NOMO-1 treated with dmso at 0.1 percent for 144 hours (cell line): Measurements from ENCODE around the gene SPATA6L.
A peak's percentile ranks its signal among the peaks of the same experiment; 100 is the strongest.
"Not testable (repeated sequence)": the region's sequence is repeated elsewhere in the genome, so short reads cannot be mapped to it uniquely, and the experiment has no call there.

Source experiments
- DNase-seq: peaks from one replicate; lab custom pipeline; 2025; ENCODE audit not compliant: unreplicated experiment; lab: John Stamatoyannopoulos, UW

The SPATA6L gene

DNA sequence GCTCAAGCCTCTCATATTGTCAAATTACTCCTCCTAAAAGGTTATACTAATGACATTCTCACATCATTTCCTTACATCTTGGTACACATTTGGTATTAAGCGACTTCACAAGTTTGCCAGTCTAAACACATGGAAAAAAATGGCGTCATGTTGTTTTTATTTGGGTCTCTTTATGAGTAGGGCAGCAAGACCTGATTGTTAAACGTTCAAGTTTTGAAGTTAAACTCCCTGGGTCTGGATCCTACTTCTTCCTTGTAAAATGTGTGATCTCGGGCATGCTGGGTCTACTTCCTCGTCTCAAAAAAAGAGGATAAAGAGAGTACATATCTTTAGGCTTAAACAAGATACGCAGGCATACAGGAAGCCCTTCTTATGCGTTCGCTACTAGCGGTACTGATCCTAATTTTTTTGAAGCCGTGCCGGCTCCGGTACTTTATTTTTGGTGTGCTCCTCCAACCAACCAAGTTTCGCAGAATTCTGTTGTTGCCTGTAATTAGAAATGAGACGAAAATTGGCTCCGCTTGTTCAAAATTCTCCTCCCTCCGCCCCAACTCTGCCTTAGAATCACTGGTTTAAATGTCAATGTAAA is 12.5 kb upstream of the SPATA6L start:
- DNase-seq = no peak

DNA sequence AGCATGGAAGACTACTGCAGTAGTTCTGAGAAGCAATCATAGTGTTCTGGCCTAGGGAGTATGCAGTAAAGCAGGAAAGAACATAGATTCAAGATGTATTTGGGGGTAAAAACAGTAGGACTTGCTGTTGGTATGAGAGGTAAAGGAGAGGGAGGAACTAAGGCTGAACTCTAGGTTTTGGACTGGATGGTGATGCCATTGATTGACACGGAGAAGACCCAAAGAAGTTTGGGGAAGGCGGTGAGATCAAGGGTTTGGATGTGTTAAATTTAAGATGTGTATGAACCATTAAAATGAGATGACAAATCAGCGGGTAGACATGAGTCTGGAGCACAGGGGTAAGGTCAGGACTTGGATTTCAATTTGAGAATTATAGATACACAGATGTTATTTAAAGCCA is 11.1 kb upstream of the SPATA6L start:
- DNase-seq = no peak

DNA sequence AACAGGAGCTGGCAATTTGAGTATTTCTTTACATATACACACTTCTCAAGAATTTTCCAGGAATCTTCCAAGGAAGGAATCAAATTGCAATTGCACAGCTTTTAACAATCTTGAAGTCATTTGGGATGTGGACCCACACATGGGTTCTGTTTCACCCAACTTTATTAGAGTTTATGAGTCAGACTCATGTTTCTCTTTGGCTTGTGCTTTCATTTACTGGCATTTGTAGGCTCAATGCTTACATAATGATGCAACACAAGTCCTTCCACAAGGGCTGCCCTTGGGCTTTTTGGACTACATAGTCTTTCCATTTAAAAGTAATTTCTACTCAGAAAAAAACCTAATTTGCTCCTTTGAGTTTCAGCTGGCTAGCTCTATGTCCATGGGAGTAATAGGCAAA is 8.5 kb upstream of the SPATA6L start:
- DNase-seq = no peak

DNA sequence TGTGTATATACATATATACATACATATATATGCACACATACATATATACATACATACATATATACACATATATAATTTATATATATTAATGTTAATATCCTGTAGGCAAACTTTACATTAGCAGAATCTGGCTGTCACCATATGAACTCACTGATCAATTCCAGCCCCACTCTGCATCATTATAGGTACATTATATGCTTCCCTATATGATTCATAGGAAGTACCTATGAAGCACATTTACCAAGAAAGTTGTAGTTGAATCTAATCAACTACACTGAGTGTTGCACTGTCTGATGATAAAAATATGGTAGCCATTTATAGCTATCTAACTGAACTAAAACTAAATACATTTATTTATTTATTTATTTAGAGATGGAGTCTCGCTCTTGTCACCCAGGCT is 5.5 kb upstream of the SPATA6L start:
- DNase-seq = no peak

DNA sequence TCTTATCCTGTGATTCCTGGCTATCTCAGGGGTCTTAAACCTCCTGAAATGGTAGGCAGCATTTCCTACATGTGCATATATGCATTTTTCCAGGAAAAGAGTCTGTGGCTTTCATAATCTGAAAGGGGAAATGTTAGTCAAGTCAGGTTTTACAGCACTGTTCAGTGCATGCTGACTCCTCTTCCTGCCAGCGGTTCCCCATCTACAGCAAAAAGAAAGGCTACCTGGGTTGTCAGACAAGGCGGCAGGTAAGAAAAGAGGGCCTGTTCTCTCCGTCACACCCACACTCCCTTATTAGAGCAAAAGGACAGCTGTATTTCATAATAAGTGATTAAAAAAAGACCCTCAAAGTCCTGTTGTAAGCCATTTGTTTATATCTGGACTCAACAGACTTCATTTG is 4.3 kb upstream of the SPATA6L start:
- DNase-seq = no peak

DNA sequence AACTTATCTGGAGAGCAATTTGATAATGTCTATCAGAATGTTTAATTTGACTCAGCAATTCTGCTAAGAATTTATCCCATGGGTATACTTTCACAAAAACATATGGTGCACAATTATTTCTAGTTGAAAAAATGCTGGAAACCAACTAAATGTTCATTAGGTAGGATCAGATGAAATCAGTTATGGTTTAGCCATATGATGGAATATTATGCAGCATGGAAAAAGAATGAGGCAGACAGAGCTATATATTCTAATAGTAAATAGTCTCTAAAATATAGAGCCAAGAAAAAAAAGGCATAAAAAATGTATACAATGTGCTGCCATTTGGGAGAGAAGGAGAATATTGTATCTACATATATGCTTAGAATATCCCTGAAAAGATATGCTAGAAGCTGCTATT is 3.6 kb upstream of the SPATA6L start:
- no peak for DNase-seq

DNA sequence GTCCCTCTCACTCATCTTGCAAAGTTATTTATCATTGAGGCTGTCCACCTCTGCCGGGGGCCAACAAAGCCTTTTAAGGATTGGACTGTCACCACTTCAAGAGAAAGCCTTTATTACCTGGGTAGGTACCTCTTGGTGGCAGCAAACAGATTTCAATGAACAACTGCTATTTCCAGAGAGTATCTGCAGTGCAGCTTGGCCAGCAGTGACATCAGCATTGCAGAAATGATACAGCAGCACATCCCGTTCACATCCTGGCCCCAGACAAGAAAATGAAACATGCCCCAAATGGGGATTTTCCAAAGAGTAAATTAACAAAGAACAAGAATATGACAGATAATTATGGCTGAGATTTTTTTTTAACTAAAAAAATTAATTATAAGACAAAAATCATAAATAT is 2.3 kb upstream of the SPATA6L start:
- DNase-seq = no peak

DNA sequence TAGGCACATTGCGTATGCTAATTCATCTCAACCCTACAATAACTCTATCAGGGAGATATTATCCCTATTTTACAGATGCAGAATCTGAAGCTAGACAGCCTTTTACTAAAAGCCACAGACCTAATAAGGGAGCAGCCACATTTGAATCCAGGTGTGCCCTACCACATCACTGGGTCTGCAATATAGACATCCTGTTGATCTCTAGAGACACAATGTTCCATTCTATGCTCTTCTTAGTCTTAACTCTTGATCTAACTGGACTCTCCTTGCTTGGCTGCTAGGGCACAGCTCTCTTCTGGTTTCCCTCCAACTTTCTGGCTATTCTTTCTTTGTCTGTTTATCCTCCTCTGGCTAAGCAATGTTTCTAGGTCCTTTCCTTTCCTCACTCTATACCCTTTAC is 1.4 kb upstream of the SPATA6L start:
- no peak for DNase-seq

DNA sequence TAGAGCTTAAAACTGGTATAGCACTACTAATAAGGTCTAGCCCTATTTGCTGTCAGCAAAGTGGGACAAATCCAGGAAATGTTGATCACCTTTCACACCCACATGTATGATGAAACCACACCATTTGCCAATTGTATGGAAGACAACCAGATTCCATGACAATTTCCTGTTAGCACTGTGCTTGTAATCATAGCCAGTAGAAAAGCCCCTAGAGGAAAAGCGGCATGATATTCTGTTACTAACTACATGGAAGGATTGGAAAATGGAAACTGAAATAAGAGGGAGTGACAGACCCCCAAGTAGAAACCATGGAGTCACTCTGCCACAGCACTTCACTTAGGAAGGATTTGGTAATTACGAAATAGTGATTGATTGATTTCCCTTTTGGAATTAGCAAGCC is 923 bp downstream of the SPATA6L start:
- DNase-seq = no peak

DNA sequence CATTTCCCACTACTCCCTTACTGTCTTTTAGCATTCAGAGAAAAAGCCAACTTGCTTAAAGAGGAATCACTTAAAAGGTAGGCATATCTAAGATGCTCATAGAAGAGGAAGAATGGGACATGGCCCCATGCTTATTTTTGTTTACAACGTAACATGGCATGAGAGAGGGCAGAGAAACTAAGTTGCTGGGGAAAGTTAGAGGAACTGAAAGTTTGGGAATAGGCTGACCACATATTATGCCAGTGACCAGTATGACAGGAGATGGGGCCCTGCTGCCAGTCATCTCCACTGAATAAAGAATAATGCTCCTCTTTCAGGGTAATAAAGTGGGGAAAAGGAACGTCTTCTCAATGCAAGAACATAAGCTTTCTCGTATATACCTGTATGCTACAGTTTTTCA is 2.3 kb downstream of the SPATA6L start:
- no peak for DNase-seq

DNA sequence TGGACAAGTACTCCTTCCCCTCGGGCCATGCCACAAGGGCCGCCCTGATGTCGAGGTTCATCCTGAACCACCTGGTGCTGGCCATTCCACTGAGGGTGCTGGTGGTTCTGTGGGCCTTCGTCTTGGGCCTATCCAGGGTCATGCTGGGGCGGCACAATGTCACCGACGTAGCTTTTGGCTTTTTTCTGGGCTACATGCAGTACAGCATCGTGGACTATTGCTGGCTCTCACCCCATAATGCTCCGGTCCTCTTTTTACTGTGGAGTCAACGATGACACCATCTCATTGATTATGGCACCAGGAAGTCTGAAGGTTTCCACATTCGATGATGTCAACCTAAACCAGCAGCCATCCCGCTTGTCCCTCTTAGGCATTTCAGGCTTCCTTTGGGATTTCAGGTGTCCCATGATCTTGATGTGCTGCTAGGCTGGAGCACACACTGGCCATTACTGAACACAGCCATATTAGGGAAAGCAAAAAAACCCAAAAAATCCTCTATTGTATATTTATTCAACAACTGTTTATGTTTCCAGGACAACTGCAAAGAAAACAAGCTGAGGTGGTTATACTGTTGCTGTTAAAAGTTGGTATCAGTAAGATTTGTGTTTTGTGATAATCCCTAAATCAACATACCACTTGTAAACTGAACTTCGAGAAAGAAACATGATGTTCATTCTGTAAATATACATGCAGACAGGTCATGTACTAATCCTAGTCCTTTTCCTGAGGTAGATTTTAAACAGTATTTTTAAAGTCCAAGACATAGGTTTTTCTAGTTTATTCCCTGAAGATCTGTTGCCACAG is 3.1 kb downstream of the SPATA6L start:
- no peak for DNase-seq

DNA sequence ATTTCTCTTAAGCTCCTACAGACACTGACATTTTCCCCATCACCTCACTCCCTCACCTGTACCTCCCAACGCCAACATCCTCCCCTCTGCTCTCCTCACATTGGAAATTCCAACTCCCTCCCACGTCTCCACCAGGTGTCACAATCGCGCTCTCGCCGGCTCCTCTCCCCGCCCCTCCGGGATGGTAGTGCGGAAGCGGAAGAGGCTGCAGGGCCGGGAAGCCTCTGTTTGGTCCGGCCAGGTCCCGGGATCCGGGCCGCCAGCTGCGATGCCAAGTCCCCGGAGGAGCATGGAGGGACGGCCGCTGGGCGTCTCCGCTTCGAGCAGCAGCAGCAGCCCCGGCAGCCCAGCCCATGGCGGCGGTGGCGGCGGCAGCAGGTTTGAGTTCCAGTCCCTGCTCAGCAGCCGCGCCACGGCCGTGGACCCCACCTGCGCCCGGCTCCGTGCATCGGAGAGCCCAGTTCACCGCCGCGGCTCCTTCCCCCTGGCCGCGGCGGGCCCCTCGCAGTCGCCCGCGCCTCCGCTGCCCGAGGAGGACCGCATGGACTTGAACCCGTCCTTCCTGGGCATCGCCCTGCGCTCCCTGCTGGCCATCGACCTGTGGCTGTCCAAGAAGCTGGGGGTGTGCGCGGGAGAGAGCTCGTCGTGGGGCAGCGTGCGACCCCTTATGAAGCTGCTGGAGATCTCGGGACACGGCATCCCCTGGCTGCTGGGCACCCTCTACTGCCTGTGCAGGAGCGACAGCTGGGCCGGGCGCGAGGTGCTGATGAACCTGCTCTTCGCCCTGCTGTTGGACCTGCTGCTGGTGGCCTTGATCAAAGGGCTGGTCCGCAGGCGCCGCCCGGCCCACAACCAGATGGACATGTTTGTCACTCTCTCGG is 3.9 kb downstream of the SPATA6L start, which contains the start of gene PLPP6:
TSS of gene PLPP6 (plus strand) at position 187 of the 881 bp plus-strand sequence. CDS start at position 269, 82 bp downstream.
- DNase-seq = peak; percentile 22

DNA sequence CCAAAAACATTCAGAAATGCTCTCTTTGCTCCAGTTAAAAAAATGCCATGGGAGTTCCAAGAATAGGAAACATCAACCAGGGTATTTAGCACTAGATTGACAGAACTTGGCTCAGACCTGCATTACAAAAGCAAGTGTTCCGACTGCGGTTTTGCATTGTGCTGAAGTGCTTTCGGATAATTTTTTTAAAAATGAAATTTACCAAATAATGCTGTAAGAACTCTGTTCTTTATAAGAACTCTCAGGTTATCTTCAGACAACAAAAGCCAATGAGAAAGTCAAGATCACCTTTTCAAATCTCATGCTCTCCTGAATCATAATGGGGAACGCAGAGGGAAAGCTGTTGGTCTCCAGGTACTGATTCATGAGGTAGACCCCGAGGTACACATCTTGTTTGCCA is 4.7 kb downstream of the SPATA6L start:
- DNase-seq = no peak

DNA sequence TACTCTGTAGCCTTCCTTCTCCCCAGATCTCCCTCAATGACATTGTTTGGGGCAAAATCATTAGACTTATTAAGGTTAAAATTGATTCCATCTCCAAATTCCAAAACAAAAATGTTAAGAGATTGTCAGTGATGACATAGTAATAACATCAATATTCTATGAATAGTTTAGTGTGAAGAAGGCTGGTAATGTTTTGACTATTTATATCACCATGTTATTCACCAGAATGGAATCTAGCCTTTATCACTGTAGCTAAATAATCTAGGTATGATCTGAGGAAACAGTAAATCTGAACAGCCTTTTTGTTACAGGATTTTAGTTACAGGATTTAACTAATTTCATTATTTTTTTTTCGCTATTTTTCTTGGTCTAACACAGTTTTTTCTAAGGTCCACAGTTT is 5.1 kb downstream of the SPATA6L start:
- DNase-seq = no peak

DNA sequence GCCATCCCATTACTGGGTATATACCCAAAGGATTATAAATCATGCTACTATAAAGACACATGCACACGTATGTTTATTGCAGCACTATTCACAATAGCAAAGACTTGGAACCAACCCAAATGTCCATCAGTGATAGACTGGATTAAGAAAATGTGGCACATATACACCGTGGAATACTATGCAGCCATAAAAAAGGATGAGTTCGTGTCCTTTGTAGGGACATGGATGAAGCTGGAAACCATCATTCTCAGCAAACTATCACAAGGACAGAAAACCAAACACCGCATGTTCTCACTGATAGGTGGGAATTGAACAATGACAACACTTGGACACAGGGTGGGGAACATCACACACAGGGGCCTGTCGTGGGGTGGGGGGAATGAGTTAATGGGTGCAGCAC is 5.6 kb downstream of the SPATA6L start:
- not testable (repeated sequence) for DNase-seq

DNA sequence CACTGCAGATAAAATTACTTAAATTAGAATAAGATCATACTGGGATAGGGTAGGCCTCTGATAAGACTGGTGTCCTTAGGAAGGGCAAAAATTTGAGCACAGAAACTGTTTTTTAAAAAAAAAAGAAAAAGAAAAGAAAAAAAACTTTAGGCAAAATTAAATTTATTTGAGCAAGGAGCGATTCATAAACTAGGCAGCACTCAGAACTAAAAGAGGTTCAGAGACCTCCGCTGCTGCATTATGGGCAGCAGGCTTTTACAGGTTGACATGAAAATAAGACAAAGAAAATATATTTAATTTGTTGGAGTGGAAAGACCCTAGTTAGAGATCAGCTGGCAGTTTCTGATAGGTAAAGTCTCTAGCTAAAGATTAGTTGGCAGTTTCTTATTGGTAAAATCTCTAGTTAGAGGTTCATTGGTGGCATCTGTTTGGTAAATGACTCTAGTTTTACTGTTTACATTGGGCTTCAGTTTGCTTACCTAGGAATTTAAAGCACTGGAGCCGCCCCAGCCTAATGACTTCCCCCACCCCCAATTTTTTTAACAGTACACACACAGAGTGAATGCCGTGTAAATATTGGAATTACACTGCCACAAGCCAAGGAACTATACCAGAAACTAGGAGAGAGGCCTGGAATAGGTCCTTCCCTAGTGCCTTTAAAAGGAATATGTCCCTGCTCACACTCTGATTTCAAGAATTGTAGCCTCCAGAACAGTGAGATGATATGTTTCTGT is 8.7 kb downstream of the SPATA6L start:
- no peak for DNase-seq

DNA sequence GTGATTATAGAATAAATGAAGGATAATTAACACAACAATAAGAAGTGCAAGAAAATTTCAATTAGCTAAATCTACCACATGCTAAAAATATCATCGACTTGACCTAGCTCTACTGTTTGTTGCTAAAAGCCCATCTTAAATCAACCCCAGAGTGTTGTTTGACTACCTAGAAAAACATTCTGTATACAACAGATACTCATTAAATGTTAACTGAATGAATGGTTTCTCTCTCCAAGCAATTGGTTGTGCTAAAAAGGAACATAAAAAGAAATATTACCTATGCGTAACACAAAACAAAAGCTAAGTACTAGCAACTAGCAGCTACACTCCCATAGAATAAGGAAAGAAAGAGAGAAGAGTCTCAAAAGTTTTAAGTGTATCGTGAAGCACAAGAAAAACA is 9.7 kb downstream of the SPATA6L start:
- no peak for DNase-seq

DNA sequence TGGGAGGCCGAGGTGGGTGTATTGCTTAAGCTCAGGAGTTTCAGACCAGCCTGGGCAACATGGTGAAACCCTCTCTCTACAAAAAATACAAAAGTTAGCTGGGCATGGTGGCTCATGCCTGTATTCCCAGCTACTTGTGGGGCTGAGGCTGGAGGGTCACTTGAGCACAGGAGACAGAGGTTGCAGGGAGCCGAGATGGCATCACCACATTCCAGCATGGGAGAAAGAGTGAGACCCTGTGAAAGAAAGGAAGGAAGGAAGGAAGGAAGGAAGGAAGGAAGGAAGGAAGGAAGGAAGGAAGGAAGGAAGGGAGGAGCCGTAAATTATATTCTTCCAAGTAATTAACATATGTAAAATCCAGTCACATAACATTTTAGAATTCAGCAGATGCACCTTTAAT is 10.1 kb downstream of the SPATA6L start:
- DNase-seq = not testable (repeated sequence)

DNA sequence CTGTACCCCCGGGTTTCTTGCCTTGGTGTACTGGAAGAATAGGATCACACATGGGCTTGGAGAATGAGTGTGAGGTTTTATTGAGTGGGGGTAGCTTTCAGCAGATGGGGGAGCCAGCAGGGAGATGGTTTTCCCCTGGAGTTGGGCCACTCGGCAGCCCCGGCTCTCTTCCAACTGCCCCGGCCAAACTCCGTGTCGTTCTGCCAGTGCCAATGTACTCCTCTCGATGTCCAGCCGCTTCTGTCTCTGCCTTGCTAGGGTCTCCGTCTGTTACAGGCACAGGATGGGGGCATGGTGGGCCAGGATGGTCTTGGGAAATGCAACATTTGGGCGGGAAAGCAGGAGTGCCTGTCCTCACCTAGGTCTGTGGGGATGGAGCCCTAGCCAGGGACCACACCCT is 11.7 kb downstream of the SPATA6L start:
- DNase-seq = no peak

DNA sequence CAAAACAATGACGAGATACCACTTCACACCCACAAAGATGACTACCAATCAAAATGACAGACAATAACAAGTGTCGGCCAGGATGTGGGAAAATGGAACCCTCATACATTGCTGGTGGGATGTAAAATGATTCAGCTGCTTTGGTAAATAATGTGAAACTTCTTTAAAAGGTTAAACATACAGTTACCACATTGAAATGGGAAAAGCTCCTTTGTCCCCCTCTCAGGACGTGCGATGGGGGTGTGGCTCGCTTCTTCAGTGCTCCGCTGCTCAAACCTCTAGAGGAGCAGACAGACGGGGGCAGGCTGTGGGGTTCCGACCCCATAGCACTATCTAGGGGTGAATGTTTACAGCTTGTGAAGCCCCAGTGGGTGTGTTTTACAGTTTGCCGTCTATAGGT is 12.2 kb downstream of the SPATA6L start:
- no peak for DNase-seq

DNA sequence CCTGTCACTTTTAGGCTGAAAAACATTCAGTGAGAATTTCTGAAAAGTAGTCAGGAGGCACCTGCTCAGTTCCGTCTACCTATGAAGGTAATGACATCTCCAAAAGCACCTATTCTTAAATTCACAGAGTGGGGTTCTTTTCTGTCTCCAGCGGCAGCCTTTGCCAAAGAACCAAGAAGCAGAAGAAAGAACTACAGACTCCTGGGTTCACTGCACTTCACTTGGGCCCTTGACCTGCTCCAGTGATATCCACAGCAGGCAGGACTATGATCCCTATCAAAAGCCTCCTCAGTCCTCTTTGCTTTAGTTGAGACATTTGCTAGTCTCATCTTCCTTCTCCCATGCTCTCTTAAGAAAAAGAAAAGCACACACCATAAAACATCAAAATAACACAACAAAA is 23.9 kb downstream of the SPATA6L start:
- no peak for DNase-seq
